ENCODE results near the gene MSH3. TPM values are rescaled to one million over a fixed set of nuclear protein-coding genes. Genes with fewer than 3 reads are reported as not detected.

MSH3 gene
- total RNA-seq, 2 experiments from 2014 or later = 23.0 to 23.4 TPM

GRCh38 chr5:80745490-80745889 lies 91.0 kb downstream of the MSH3 start:
- intact Hi-C loops (cut with micrococcal nuclease) = no loop called here
- Mint-ChIP-seq H3K27me3 (no peaks in the 10 kb centered on the region), H3K4me1 (ENCODE audit: low read depth) (peaks cover 9% of the 10 kb centered on the region), H3K9me3 (peaks cover 7% of the 10 kb centered on the region), H3K36me3 (ENCODE audit: low read depth) (peaks cover 72% of the 10 kb centered on the region), H3K27ac (no peak overlapping the region), H3K4me3 (no peak overlapping the region)
- no peak for TF ChIP-seq CTCF (IDR thresholded peaks at IDR 0.05)
- ATAC-seq (peak; percentile 24), DNase-seq (no peak)
- POLR2A ChIA-PET = no interaction called here
- CTCF ChIA-PET = interaction anchor here (1.5 kb wide), 1 partner anchor 218 kb away, joined by 3 read pairs; no protein-coding TSS in a partner anchor

- no peak overlapping the region for H3K4me3 Mint-ChIP-seq
- H3K4me1 Mint-ChIP-seq (ENCODE audit: low read depth) = no peaks in the 10 kb centered on the region
- POLR2A ChIA-PET = no interaction called here
- peaks cover 9% of the 10 kb centered on the region for H3K9me3 Mint-ChIP-seq
- DNase-seq (no peak), ATAC-seq (no peak)
- no peak for TF ChIP-seq CTCF (IDR thresholded peaks at IDR 0.05)
- H3K27me3 Mint-ChIP-seq = no peaks in the 10 kb centered on the region
- intact Hi-C loops (cut with micrococcal nuclease) = no loop called here
- H3K27ac Mint-ChIP-seq = no peak overlapping the region
- CTCF ChIA-PET = no interaction called here
- peaks cover 77% of the 10 kb centered on the region for H3K36me3 Mint-ChIP-seq (ENCODE audit: low read depth)
Observed at GRCh38 chr5:80747922-80748321, 93.5 kb downstream of the MSH3 start.

- ChIA-PET CTCF (no interaction called here), POLR2A (no interaction called here)
- Mint-ChIP-seq H3K36me3 (ENCODE audit: low read depth) (peaks cover 55% of the 10 kb centered on the region), H3K27ac (no peak overlapping the region), H3K4me3 (no peak overlapping the region), H3K27me3 (no peaks in the 10 kb centered on the region), H3K9me3 (peaks cover 9% of the 10 kb centered on the region), H3K4me1 (ENCODE audit: low read depth) (peaks cover 41% of the 10 kb centered on the region)
- no peak for TF ChIP-seq CTCF (IDR thresholded peaks at IDR 0.05)
- intact Hi-C loops (cut with micrococcal nuclease) = loop anchor here (10.0 kb wide), 1 partner anchor 212 kb away; the partner anchor contains the start of gene RASGRF2
- ATAC-seq (no peak), DNase-seq (no peak)
Observed at GRCh38 chr5:80752427-80752826, 98.0 kb downstream of the MSH3 start.

GRCh38 chr5:80753712-80754111 lies 99.3 kb downstream of the MSH3 start:
- peaks cover 56% of the 10 kb centered on the region for H3K36me3 Mint-ChIP-seq (ENCODE audit: low read depth)
- peaks cover 9% of the 10 kb centered on the region for H3K9me3 Mint-ChIP-seq
- H3K27me3 Mint-ChIP-seq = no peaks in the 10 kb centered on the region
- ATAC-seq (no peak), DNase-seq (no peak)
- CTCF ChIA-PET = interaction anchor here (1.0 kb wide), 1 partner anchor 14 kb away, joined by 3 read pairs; no protein-coding TSS in a partner anchor
- no peak overlapping the region for H3K4me3 Mint-ChIP-seq
- intact Hi-C loops (cut with micrococcal nuclease) = loop anchor here (10.0 kb wide), 1 partner anchor 211 kb away; the partner anchor contains the start of gene RASGRF2
- H3K4me1 Mint-ChIP-seq (ENCODE audit: low read depth) = peaks cover 52% of the 10 kb centered on the region
- H3K27ac Mint-ChIP-seq = no peak overlapping the region
- POLR2A ChIA-PET = no interaction called here
- no peak for TF ChIP-seq CTCF (IDR thresholded peaks at IDR 0.05)

- CTCF ChIA-PET = interaction anchor here (0.6 to 1.2 kb wide), 3 partner anchors 19 to 353 kb away, joined by 3 to 4 read pairs (median 4); no protein-coding TSS in a partner anchor
- Mint-ChIP-seq H3K27me3 (no peaks in the 10 kb centered on the region), H3K9me3 (peaks cover 6% of the 10 kb centered on the region), H3K27ac (peak overlapping the region; percentile 89), H3K4me1 (ENCODE audit: low read depth) (peaks cover 62% of the 10 kb centered on the region), H3K4me3 (peak overlapping the region; percentile 44), H3K36me3 (ENCODE audit: low read depth) (peaks cover 57% of the 10 kb centered on the region)
- ATAC-seq (peak; percentile 38), DNase-seq (peak; percentile 73)
- TF ChIP-seq CTCF (IDR thresholded peaks at IDR 0.05) = no peak
- POLR2A ChIA-PET = interaction anchor here (0.6 kb wide), 2 partner anchors 115 to 548 kb away, joined by 3 to 4 read pairs; no protein-coding TSS in a partner anchor
- intact Hi-C loops (cut with micrococcal nuclease) = loop anchor here (10.0 kb wide), 1 partner anchor 210 kb away; the partner anchor contains the start of gene RASGRF2
Observed at GRCh38 chr5:80754900-80755299, 100.4 kb downstream of the MSH3 start.
